GM12865 (cell line): Measurements from ENCODE around the gene TP73.

Experiments used
- DNase-seq: peaks from one replicate; pipeline ENCODE4 v3.0.0; 2010; ENCODE audit warnings: low read depth
- H3K4me3 ChIP-seq: 2 replicates; pipeline ENCODE4 v1.5.1; 2011; ENCODE audit warnings: mild to moderate bottlenecking, low read depth, low read length, control low read depth
- CTCF ChIP-seq: IDR thresholded peaks from 2 replicates; pipeline ENCODE4 v1.5.1; 2011; ENCODE audit warnings: low read length, control low read depth, low read depth, inconsistent platforms; ENCODE audit not compliant: insufficient read depth; ENCODE audit errors: missing control alignments

The TP73 gene

DNA sequence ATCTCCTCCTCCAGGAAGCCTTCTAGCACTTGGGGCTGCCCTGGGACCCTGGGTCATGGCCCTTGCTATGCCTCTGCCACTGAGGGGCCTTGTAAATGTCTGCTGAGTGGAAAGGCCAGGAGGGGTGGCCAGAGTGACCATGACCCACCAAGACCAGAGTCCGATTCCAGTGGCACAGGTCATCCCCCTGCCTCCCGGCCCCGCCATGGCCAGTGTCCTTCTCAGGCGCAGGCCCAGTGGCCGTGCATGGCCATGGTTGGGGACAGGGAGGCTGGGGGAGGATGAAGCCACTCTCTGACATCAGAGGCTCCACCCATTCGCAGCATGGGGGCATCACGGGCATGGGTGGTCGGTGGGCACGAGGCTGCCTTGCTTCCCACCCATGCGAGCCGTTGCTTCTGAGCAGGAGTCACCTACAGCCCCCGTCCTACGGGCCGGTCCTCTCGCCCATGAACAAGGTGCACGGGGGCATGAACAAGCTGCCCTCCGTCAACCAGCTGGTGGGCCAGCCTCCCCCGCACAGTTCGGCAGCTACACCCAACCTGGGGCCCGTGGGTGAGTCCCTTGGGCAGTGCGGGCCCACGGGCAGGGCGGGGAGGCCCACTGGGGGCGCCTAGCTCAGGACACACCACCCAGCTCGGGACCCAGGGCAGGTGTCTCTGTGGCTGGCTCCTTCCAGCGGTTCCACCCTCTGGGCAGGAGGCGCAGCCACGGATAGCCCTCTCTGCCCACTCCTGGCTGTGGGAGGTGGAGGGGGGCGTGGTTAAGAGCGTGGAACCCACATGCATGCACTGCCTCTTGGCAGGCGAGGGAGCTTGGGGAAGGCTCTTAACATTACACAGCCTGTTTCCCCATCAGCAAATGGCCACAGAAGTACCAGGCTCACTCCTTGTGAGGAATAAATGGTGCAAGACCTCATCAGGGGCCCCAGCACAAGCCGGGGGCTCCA lies 77.6 kb downstream of the TP73 start:
- no peak for TF ChIP-seq CTCF
- no peak overlapping the region for H3K4me3 ChIP-seq
- no peak for DNase-seq

GRCh38 chr1:3730543-3731247 lies 78.4 kb downstream of the TP73 start:
- DNase-seq = no peak
- no peak overlapping the region for H3K4me3 ChIP-seq
- TF ChIP-seq CTCF = no peak

DNA sequence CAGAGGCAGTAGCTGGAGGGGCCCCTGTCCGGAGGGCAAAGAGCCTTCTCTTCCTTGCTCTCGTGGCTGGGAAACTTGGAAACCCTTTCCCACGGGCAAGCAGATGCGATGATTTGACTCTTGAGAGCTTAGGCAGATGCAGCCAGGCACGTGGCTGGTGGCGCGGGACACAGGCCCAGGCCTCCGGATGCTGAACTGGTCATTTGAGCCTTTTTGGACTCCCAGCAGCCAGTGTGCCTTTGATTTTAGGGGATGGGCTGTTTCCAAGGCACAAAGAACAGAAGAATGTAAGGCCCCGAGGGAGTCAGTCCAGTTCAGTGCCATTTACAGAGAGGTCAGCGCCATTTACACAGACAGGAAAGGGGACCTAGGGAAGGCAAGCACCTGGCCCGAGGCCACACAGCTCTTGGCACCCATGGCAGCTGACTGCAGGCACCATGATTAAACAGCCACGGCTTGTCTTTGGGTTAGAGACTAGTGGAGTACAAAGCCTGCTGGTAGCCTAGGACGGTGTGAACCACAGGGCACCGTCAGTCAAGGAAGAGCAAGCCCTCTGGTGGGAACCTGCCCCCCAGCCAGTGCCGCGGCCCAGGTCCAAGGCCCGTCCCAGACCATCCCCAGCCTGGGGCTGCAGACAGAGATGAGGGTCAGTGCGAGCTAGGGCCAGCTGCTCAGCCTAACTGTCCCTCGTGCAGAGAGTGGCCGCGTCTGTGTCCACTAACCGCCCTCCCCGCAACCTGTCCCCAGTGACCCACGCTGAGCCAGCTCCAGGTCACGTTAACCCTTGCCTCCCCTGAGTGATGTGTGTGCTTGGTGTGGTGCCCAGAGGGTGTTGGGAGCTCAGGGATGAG lies 79.5 kb downstream of the TP73 start:
- no peak for DNase-seq
- H3K4me3 ChIP-seq = no peak overlapping the region
- no peak for TF ChIP-seq CTCF

DNA sequence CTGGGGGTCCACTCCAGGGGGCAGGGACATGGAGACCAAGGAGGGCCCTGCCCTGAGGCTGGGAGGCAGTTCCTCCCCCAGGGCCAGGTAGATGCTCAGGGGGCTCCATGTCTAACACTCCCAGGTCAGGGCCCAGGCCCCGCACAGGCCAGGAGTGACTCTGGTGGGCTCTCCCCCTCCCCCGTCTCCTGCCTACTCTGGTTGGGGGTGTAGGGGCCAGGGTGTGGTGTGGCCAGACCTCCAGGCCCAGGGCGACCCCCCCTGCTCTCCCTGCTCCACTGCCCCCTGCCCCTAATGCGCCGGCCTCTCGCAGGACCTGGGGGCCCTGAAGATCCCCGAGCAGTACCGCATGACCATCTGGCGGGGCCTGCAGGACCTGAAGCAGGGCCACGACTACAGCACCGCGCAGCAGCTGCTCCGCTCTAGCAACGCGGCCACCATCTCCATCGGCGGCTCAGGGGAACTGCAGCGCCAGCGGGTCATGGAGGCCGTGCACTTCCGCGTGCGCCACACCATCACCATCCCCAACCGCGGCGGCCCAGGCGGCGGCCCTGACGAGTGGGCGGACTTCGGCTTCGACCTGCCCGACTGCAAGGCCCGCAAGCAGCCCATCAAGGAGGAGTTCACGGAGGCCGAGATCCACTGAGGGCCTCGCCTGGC lies 80.2 kb downstream of the TP73 start:
- H3K4me3 ChIP-seq = no peak overlapping the region
- TF ChIP-seq CTCF = no peak
- DNase-seq = no peak

DNA sequence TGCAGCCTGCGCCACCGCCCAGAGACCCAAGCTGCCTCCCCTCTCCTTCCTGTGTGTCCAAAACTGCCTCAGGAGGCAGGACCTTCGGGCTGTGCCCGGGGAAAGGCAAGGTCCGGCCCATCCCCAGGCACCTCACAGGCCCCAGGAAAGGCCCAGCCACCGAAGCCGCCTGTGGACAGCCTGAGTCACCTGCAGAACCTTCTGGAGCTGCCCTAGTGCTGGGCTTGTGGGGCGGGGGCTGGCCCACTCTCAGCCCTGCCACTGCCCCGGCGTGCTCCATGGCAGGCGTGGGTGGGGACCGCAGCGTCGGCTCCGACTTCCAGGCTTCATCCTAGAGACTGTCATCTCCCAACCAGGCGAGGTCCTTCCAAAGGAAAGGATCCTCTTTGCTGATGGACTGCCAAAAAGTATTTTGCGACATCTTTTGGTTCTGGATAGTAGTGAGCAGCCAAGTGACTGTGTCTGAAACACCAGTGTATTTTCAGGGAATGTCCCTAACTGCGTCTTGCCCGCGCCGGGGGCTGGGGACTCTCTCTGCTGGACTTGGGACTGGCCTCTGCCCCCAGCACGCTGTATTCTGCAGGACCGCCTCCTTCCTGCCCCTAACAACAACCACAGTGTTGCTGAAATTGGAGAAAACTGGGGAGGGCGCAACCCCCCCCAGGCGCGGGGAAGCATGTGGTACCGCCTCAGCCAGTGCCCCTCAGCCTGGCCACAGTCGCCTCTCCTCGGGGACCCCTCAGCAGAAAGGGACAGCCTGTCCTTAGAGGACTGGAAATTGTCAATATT lies 81.0 kb downstream of the TP73 start:
- DNase-seq = no peak
- no peak for TF ChIP-seq CTCF
- no peak overlapping the region for H3K4me3 ChIP-seq
